ENCODE data around the gene TREML1. TPM values are rescaled to one million over a fixed set of nuclear protein-coding genes. Genes with fewer than 3 reads are reported as not detected.
"Not testable (repeated sequence)": the region's sequence is repeated elsewhere in the genome, so short reads cannot be mapped to it uniquely, and the experiment has no call there.

TREML1 gene
- total RNA-seq, 1 experiment from 2014 or later, result not detected

DNA sequence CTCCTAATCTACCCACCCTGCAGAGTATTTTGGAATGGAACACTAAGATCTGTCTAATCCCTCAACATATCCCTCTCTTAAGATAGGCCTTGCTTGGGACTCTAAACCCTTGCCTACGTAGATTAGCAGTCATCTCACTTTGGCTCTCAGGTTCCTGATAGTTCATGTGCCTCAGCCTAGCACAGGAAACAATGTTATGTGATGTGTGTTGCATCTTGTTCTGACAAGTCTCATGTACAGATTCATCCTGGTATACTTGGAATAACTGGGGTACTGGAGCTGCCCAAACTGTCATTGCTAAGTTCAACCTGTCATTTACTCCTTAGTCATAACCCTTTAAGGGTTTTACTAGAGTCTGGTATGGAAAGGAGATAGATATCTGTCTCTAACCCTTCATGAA is 34.1 kb downstream of the TREML1 start:
- BruUV-seq (replicated peaks), result no TSS peak
- Histone ChIP-seq H3K27ac (no peak overlapping the region), H3K27me3 (ENCODE audit: insufficient read depth, low read depth) (no peaks in the 10 kb centered on the region), H3K4me1 (replicated peaks; ENCODE audit: insufficient read depth) (no peaks in the 10 kb centered on the region), H2AFZ (no peak overlapping the region), H3F3A (ENCODE audit: insufficient read depth, low read depth) (no peaks in the 10 kb centered on the region), H3K4me3 (no peak overlapping the region), H4K20me1 (ENCODE audit: insufficient read depth) (no peaks in the 10 kb centered on the region), H3K9me3 (ENCODE audit: insufficient read depth, low read depth) (no peaks in the 10 kb centered on the region), H3K36me3 (ENCODE audit: low read depth) (no peaks in the 10 kb centered on the region), H3K9me2 (ENCODE audit: insufficient read depth) (no peaks in the 10 kb centered on the region; the same call in 1 of the 2 replicates), H3K4me2 (no peak overlapping the region), H3K79me2 (ENCODE audit: low read depth) (no peaks in the 10 kb centered on the region)
- CTCF ChIA-PET, result no interaction called here
- no peak for TF ChIP-seq EZH2 (IDR thresholded peaks at IDR 0.05; ENCODE audit: low read depth)
- TF ChIP-seq, protein P1, sequence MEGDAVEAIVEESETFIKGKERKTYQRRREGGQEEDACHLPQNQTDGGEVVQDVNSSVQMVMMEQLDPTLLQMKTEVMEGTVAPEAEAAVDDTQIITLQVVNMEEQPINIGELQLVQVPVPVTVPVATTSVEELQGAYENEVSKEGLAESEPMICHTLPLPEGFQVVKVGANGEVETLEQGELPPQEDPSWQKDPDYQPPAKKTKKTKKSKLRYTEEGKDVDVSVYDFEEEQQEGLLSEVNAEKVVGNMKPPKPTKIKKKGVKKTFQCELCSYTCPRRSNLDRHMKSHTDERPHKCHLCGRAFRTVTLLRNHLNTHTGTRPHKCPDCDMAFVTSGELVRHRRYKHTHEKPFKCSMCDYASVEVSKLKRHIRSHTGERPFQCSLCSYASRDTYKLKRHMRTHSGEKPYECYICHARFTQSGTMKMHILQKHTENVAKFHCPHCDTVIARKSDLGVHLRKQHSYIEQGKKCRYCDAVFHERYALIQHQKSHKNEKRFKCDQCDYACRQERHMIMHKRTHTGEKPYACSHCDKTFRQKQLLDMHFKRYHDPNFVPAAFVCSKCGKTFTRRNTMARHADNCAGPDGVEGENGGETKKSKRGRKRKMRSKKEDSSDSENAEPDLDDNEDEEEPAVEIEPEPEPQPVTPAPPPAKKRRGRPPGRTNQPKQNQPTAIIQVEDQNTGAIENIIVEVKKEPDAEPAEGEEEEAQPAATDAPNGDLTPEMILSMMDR (conservative IDR thresholded peaks at IDR 0.05), result no peak
- no peak for DNase-seq
- POLR2A ChIA-PET (ENCODE audit: unreplicated experiment), result no interaction called here
- intact Hi-C loops (cut with micrococcal nuclease; ENCODE audit: unreplicated experiment), result no loop called here

DNA sequence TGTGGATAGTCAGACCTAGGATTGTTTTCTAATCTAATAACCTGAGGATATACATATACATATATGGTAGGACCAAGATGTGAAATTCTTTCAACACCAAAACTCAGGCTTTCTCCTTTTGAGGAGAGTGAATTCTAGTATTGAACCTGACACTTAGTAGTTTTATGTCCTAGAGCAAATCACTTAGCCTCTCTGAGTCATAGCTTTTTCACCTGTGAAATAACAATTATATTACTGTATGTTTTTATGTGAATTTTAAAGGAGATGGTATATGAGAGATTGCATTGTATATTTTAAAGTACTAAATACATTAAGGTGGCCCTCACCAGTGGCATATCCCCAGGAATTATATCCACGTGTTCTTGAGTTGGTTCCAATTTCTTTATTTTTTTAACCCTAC is 34.6 kb downstream of the TREML1 start:
- no peaks in the 10 kb centered on the region for H3K4me1 ChIP-seq (replicated peaks; ENCODE audit: insufficient read depth)
- CTCF ChIA-PET, result no interaction called here
- H3K27me3 ChIP-seq (ENCODE audit: insufficient read depth, low read depth), result no peaks in the 10 kb centered on the region
- BruUV-seq (replicated peaks), result no TSS peak
- no peak overlapping the region for H3K27ac ChIP-seq
- intact Hi-C loops (cut with micrococcal nuclease; ENCODE audit: unreplicated experiment), result no loop called here
- H3F3A ChIP-seq (ENCODE audit: insufficient read depth, low read depth), result no peaks in the 10 kb centered on the region
- H3K4me3 ChIP-seq, result no peak overlapping the region
- no peak for DNase-seq
- no peak overlapping the region for H3K4me2 ChIP-seq
- H3K36me3 ChIP-seq (ENCODE audit: low read depth), result no peaks in the 10 kb centered on the region
- no peaks in the 10 kb centered on the region for H4K20me1 ChIP-seq (ENCODE audit: insufficient read depth)
- H3K9me3 ChIP-seq (ENCODE audit: insufficient read depth, low read depth), result no peaks in the 10 kb centered on the region
- H3K79me2 ChIP-seq (ENCODE audit: low read depth), result no peaks in the 10 kb centered on the region
- no peaks in the 10 kb centered on the region; the same call in 1 of the 2 replicates for H3K9me2 ChIP-seq (ENCODE audit: insufficient read depth)
- POLR2A ChIA-PET (ENCODE audit: unreplicated experiment), result no interaction called here
- TF ChIP-seq EZH2 (IDR thresholded peaks at IDR 0.05; ENCODE audit: low read depth), result no peak
- TF ChIP-seq, protein P1 (conservative IDR thresholded peaks at IDR 0.05), result no peak
- H2AFZ ChIP-seq, result no peak overlapping the region

DNA sequence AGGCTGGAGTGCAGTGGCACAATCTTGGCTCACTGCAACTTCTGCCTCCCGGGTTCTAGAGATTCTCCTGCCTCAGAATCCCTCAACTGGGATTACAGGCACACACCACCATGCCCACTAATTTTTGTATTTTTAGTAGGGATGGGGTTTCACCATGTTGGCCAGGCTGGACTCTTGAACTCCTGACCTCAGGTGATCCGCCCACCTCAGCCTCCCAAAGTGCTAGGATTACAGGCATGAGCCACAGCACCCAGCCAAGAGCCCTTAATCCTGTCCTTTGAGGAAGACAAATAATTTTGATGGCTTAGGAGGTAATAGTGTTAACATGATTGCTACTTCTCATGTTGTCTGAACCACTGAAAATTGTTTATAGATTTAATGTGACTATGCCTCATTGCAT is 39.1 kb downstream of the TREML1 start:
- H3K9me3 ChIP-seq (ENCODE audit: insufficient read depth, low read depth); H3F3A ChIP-seq (ENCODE audit: insufficient read depth, low read depth); intact Hi-C loops (cut with micrococcal nuclease; ENCODE audit: unreplicated experiment); H3K36me3 ChIP-seq (ENCODE audit: low read depth); H3K79me2 ChIP-seq (ENCODE audit: low read depth); H3K27me3 ChIP-seq (ENCODE audit: insufficient read depth, low read depth); CTCF ChIA-PET; BruUV-seq (replicated peaks); H3K4me3 ChIP-seq; H3K4me1 ChIP-seq (replicated peaks; ENCODE audit: insufficient read depth); POLR2A ChIA-PET (ENCODE audit: unreplicated experiment); H2AFZ ChIP-seq; H3K4me2 ChIP-seq; DNase-seq; H3K27ac ChIP-seq; H3K9me2 ChIP-seq (ENCODE audit: insufficient read depth); H4K20me1 ChIP-seq (ENCODE audit: insufficient read depth): not testable (repeated sequence)

DNA sequence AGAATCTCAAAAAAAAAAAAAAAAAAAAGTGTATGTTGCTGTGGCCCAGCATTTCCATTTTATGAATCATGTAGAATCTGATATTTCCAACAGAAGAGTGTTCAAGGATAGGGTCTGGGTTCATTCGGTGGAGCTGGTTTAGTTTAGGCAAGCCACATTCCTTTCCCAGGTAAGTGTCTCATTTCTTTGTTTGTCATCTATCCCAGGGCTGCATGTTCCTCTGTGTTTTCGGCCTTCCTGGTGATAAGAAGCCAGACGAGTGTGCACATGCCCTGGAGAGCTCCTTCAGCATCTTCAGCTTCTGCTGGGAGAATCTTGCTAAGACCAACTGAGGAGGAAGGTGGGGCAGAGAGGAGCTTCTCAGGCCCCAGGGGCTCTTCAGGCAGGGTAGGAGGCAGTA is 43.1 kb downstream of the TREML1 start:
- H3K4me2 ChIP-seq, result no peak overlapping the region
- H3K4me1 ChIP-seq (replicated peaks; ENCODE audit: insufficient read depth), result no peaks in the 10 kb centered on the region
- H3F3A ChIP-seq (ENCODE audit: insufficient read depth, low read depth), result no peaks in the 10 kb centered on the region
- no peaks in the 10 kb centered on the region for H3K27me3 ChIP-seq (ENCODE audit: insufficient read depth, low read depth)
- no peak overlapping the region for H3K4me3 ChIP-seq
- no peak overlapping the region for H3K27ac ChIP-seq
- no peak overlapping the region for H2AFZ ChIP-seq
- no peak for DNase-seq
- H3K36me3 ChIP-seq (ENCODE audit: low read depth), result no peaks in the 10 kb centered on the region
- POLR2A ChIA-PET (ENCODE audit: unreplicated experiment), result no interaction called here
- no peaks in the 10 kb centered on the region for H4K20me1 ChIP-seq (ENCODE audit: insufficient read depth)
- no peak for TF ChIP-seq EZH2 (IDR thresholded peaks at IDR 0.05; ENCODE audit: low read depth)
- TF ChIP-seq, protein P1 (conservative IDR thresholded peaks at IDR 0.05), result no peak
- H3K9me2 ChIP-seq (ENCODE audit: insufficient read depth), result no peaks in the 10 kb centered on the region
- intact Hi-C loops (cut with micrococcal nuclease; ENCODE audit: unreplicated experiment), result no loop called here
- no peaks in the 10 kb centered on the region for H3K9me3 ChIP-seq (ENCODE audit: insufficient read depth, low read depth)
- CTCF ChIA-PET, result no interaction called here
- no TSS peak for BruUV-seq (replicated peaks)
- no peaks in the 10 kb centered on the region for H3K79me2 ChIP-seq (ENCODE audit: low read depth)

Data from PC-9 (cell line).